GM19043 (cell line): ENCODE results near the gene URB1.

Source experiments
- ATAC-seq: cut with Tn5 transposase; IDR thresholded peaks from one replicate; pipeline ENCODE4 v1.9.1; 2021; ENCODE audit warnings: low read depth; ENCODE audit not compliant: unreplicated experiment

The URB1 gene

DNA sequence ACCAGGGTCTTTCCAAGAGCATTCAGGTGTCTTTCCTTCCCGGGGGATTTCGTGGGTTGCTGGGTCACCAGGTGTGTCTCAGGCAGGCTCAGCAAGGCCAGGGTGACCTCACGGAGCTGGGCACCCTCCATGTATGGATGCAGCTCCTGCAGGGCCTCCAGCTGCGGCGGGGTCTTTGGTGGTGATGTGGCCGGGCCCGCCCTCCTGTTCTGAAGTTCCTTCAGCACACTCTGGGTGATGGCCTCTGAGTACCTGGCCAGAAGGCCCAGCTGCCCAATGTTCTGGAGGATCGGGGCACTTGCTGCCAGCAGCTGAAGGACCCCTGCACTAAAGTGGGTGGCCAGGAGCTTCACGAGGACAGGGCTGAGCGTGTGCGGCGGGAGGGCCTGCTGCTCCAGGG is 45.5 kb downstream of the URB1 start:
- no peak for ATAC-seq

- no peak for ATAC-seq
These were observed 45.9 kb downstream of the URB1 start for GRCh38 chr21:32346951-32347350.

GRCh38 chr21:32340863-32341848 is 51.7 kb downstream of the URB1 start:
- ATAC-seq: no peak

DNA sequence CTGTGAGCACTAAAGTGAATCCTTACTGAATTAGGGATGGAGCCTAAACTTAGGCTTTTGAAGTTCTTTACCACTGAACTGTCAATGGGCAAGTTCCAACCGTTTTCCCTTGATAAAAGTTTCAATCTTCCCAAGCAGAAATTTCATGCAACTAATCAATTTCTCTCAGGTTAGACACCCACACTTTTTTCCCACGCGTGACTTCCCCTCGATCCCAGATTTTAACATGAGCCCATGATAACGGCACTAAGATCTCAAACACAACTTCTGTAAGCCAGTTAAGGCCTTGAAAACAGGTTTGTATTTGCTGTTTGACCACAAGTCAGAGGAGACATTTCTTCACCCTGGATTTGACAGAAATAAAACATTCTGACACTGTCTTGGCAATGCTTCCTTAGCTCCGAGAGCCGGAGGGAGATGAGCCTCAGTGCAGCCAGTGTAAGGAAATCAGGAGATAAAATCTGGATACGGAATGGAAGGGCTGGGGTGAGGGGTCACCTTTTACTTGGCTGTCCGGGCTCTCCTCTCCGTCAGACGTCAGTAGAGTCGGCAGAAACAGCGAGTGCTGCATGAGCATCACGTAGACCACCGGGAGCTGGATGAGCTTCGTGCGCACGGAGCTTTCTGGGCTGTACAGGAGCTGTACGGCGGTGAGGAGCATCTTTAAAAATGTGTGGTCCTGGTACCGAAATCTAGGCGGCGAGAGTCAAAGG is 54.4 kb downstream of the URB1 start:
- ATAC-seq: no peak

- no peak for ATAC-seq
These were observed 55.6 kb downstream of the URB1 start for GRCh38 chr21:32337206-32337605.

DNA sequence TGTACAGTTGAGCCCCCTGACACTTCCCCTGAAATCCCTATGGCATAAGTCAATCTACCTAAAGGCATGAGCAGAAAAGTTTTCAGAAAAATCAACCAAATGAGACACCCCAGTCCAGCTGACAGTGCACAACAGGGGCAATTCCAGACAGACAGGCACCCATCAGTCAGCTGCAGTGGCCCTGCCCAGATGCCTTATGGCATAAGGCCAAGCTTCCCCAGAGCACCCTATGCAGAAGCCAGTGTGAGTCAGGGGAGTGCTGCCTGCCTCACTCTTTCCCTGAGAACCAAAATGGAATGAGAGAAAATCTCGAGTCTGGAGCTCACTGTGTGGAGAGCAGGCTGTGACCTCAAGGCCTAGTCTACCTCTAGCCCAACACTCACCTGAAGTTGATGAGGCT is 56.1 kb downstream of the URB1 start:
- no peak for ATAC-seq

GRCh38 chr21:32335601-32336575 is 56.9 kb downstream of the URB1 start:
- ATAC-seq: no peak

GRCh38 chr21:32334980-32335531 is 57.8 kb downstream of the URB1 start:
- no peak for ATAC-seq

- ATAC-seq: no peak
These were observed 58.7 kb downstream of the URB1 start for GRCh38 chr21:32333953-32334673.

DNA sequence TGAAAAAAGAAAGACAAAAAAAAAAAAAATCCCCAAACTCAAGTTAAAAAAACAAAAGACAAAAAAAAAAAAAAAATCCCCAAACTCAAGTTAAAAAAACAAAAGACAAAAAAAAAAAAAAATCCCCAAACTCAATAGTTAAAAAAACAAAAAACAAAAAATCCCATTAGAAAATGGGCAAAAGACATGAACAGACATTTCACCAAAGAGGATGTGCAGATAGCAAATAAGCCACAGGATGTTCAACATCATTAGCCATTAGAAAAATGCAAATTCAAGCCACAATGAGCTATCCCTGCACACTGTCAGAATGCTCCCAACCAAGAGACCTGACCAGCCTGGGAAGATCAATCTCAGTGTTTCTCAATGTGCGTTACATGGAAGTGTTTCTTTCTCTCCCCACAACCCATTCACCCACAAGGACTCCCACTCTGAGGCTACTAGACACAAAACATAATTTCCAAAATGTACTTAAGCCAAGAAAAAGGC is 60.3 kb downstream of the URB1 start:
- ATAC-seq: no peak

DNA sequence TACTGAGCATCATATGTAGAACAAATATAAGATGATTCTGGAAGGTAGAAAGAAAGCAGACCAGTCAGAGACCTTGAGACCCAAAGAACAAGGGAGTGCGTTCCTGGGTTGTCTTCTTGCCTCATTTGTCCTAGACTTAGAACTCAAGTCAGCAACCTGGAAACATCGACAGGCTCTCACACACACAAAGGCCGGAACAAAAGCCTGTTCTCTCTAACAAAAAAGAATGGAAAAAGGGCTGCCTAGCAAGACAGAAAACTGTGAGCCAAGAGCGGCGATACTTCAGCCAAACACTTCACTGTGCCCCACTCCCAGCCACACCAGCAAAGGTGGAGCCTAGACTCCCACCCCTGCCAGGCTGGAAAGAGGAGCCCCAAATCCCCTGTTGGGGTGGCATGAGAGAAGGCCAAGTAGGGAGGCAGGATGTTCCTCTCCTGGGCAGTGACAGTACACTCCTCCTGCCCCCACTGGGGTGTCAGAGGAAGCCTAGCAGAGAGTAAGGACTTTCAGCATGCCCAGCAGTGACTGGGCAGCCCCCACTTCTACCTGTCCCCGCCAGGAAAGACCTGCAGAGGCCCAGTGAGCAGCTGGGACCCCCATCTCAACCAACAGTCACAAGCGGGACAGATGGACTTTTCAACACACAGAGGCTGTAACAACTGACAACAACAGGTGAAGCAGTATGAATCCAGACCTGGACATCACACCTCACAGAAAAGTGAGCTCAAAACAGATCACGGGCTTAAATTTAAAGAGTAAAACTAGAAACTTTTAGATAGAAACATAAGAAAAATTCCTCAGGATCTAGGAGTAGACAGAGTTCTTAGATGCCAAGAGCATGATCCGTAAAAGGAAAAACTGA is 61.1 kb downstream of the URB1 start:
- ATAC-seq: no peak

DNA sequence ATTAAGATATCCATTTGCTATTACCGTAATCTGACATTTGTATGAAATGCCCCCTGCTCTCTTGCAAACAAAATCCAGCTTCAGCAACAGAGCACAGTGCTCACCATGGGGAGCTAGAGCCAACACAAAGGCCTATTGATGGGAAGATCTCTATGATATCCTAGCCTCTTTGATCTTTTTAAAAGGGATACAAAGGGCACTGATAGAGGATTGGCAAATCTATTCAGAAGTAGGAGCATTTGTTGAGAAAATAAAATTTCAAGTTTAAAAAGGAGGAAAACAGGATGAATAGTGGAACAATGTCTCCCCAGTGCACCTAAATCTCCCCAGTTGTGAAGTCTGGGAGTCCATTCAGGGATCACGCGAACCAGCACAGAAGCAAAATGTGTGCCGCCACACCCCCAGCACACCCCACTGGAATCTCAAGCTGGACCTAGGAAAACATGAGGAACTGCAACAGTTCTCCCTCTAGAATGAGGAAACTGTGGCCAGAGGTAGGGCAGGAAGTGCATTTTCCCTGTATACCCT is 62.0 kb downstream of the URB1 start:
- no peak for ATAC-seq

GRCh38 chr21:32329776-32330175 is 63.0 kb downstream of the URB1 start:
- no peak for ATAC-seq

GRCh38 chr21:32329331-32329730 is 63.5 kb downstream of the URB1 start:
- no peak for ATAC-seq

- ATAC-seq: no peak
These were observed 64.2 kb downstream of the URB1 start for GRCh38 chr21:32328595-32328994.

DNA sequence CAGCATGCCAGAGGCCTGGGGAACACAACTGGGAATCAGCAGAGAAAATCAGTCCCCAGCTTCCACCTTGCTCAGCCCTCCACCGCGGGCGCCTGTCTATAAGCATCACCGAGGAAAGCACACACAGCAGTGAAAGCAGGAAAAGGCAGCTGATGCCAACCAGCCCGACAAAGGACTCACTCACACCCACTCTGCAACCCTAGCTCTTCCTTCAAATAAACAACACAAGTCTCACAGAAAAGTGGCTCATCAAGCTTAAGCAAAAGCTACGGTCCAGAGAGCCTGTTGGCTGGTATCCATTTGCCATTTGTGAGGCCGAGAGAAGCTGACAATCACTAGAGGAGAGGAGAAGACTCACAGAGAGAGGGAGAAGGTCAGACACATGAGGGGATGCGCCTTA is 67.1 kb downstream of the URB1 start:
- no peak for ATAC-seq

- ATAC-seq: no peak
These were observed 70.1 kb downstream of the URB1 start for GRCh38 chr21:32322676-32323075.

DNA sequence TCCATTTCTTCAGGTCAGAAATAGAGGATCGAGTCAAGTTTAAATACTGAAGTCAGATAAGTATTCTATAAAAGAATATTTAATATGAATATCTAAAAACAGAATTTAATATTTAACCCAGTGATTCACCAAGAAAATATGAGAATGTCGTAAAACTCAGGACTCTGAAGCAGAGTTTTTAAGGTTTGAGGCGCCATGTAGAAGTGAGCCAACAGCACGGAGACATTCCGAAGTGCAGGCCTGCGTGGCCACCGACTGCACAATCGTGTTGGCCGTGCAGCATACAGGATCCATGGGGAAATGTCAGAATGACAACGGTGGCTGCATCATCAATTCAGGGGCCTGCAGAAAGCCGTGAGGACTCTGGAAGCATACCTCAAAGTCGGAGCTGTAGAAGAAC is 70.7 kb downstream of the URB1 start:
- ATAC-seq: no peak
